SK-N-SH treated with all-trans-retinoic acid at 6 μM for 48 hours (cell line): ENCODE results near the gene L1TD1.
A peak's percentile ranks its signal among the peaks of the same experiment; 100 is the strongest.

ENCODE experiments used
- ATAC-seq: fragments of 200-7000 bp; cut with Tn5 transposase; 3 replicates; pipeline ENCODE4 v1.9.1; 2020; ENCODE audit warnings: mild to moderate bottlenecking, moderate library complexity
- BACH2 ChIP-seq: fragments of 250-450 bp; sonication (Bioruptor Pico); IDR thresholded peaks from 2 replicates; pipeline ENCODE4 v1.9.0; 2021; ENCODE audit warnings: mild to moderate bottlenecking, borderline replicate concordance
- CREB5 ChIP-seq: fragments of 250-450 bp; sonication (Bioruptor Pico); IDR thresholded peaks from 2 replicates; pipeline ENCODE4 v1.5.1; 2020; ENCODE audit warnings: low read depth, mild to moderate bottlenecking, moderate library complexity
- CSDC2 ChIP-seq: fragments of 250-450 bp; sonication (Bioruptor Pico); IDR thresholded peaks from 2 replicates; pipeline ENCODE4 v1.5.0; 2020; ENCODE audit warnings: mild to moderate bottlenecking, moderate library complexity
- ESRRG ChIP-seq: fragments of 250-450 bp; sonication (Bioruptor Pico); IDR thresholded peaks from 2 replicates; pipeline ENCODE4 v1.6.1; 2021; ENCODE audit warnings: mild to moderate bottlenecking
- OSR1 ChIP-seq: fragments of 250-450 bp; sonication (Bioruptor Pico); IDR thresholded peaks from 2 replicates; pipeline ENCODE4 v1.8.0; 2022; ENCODE audit warnings: moderate library complexity, mild to moderate bottlenecking, inconsistent platforms
- PPARA ChIP-seq: fragments of 250-450 bp; sonication (Bioruptor Pico); IDR thresholded peaks from 2 replicates; pipeline ENCODE4 v1.5.0; 2020; ENCODE audit warnings: mild to moderate bottlenecking, borderline replicate concordance
- SNAI2 ChIP-seq: fragments of 250-450 bp; sonication (Bioruptor Pico); IDR thresholded peaks from 2 replicates; pipeline ENCODE4 v1.5.0; 2020; ENCODE audit warnings: mild to moderate bottlenecking, moderate library complexity
- TCF4 ChIP-seq: fragments of 250-450 bp; sonication (Bioruptor Pico); IDR thresholded peaks from 2 replicates; pipeline ENCODE4 v1.8.0; 2021; ENCODE audit warnings: mild to moderate bottlenecking, moderate library complexity, borderline replicate concordance
- TOX ChIP-seq: fragments of 250-450 bp; sonication (Bioruptor Pico); IDR thresholded peaks from 2 replicates; pipeline ENCODE4 v1.8.0; 2021; ENCODE audit warnings: mild to moderate bottlenecking, moderate library complexity, borderline replicate concordance
- ZC3H10 ChIP-seq: fragments of 250-450 bp; sonication (Bioruptor Pico); IDR thresholded peaks from 2 replicates; pipeline ENCODE4 v1.5.1; 2021; ENCODE audit warnings: mild to moderate bottlenecking, moderate library complexity
- ZFP3 ChIP-seq: fragments of 250-450 bp; sonication (Bioruptor Pico); IDR thresholded peaks from 2 replicates; pipeline ENCODE4 v1.5.0; 2020; ENCODE audit warnings: mild to moderate bottlenecking, moderate library complexity
- ZFP30 ChIP-seq: fragments of 450-650 bp; formaldehyde crosslinking; IDR thresholded peaks from 2 replicates; pipeline ENCODE4 v1.5.0; 2022; ENCODE audit warnings: mild to moderate bottlenecking, moderate library complexity
- ZNF565 ChIP-seq: fragments of 450-650 bp; formaldehyde crosslinking; conservative IDR thresholded peaks from 2 replicates; pipeline ENCODE4 v1.5.0; 2020; ENCODE audit warnings: low read depth, mild to moderate bottlenecking, moderate library complexity
- ZNF70 ChIP-seq: fragments of 450-650 bp; formaldehyde crosslinking; IDR thresholded peaks from 2 replicates; pipeline ENCODE4 v1.5.0; 2020; ENCODE audit warnings: mild to moderate bottlenecking, moderate library complexity
- ZNF8 ChIP-seq: fragments of 450-650 bp; formaldehyde crosslinking; IDR thresholded peaks from 2 replicates; pipeline ENCODE4 v1.5.0; 2020; ENCODE audit warnings: mild to moderate bottlenecking, moderate library complexity
- TF ChIP-seq, protein P1 (sequence below): fragments of 250-450 bp; sonication (Bioruptor Pico); IDR thresholded peaks from 2 replicates; pipeline ENCODE4 v1.8.0; 2021; ENCODE audit warnings: low read depth, mild to moderate bottlenecking, moderate library complexity, borderline replicate concordance
- TF ChIP-seq, protein P2 (sequence below): fragments of 250-450 bp; sonication (Bioruptor Pico); IDR thresholded peaks from 2 replicates; pipeline ENCODE4 v1.5.1; 2021; ENCODE audit warnings: mild to moderate bottlenecking, moderate library complexity
- TF ChIP-seq, protein P3 (sequence below): fragments of 250-450 bp; sonication (Bioruptor Pico); IDR thresholded peaks from 2 replicates; pipeline ENCODE4 v1.8.0; 2020; ENCODE audit warnings: mild to moderate bottlenecking, moderate library complexity, borderline replicate concordance
- TF ChIP-seq, protein P4 (sequence below): fragments of 250-450 bp; sonication (Bioruptor Pico); IDR thresholded peaks from 2 replicates; pipeline ENCODE4 v1.5.0; 2020; ENCODE audit warnings: mild to moderate bottlenecking, moderate library complexity

L1TD1 gene

GRCh38 chr1:62175568-62176179 is 19.0 kb upstream of the L1TD1 start:
- no peak for TF ChIP-seq ZFP3 (CRISPR knock-in tag)
- TF ChIP-seq CSDC2 (CRISPR knock-in tag): no peak
- TF ChIP-seq ZC3H10 (CRISPR knock-in tag): no peak
- TF ChIP-seq, protein P1, sequence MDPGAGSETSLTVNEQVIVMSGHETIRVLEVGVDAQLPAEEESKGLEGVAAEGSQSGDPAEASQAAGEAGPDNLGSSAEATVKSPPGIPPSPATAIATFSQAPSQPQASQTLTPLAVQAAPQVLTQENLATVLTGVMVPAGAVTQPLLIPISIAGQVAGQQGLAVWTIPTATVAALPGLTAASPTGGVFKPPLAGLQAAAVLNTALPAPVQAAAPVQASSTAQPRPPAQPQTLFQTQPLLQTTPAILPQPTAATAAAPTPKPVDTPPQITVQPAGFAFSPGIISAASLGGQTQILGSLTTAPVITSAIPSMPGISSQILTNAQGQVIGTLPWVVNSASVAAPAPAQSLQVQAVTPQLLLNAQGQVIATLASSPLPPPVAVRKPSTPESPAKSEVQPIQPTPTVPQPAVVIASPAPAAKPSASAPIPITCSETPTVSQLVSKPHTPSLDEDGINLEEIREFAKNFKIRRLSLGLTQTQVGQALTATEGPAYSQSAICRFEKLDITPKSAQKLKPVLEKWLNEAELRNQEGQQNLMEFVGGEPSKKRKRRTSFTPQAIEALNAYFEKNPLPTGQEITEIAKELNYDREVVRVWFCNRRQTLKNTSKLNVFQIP (CRISPR knock-in tag): no peak
- no peak for TF ChIP-seq OSR1 (CRISPR knock-in tag)
- TF ChIP-seq, protein P2, sequence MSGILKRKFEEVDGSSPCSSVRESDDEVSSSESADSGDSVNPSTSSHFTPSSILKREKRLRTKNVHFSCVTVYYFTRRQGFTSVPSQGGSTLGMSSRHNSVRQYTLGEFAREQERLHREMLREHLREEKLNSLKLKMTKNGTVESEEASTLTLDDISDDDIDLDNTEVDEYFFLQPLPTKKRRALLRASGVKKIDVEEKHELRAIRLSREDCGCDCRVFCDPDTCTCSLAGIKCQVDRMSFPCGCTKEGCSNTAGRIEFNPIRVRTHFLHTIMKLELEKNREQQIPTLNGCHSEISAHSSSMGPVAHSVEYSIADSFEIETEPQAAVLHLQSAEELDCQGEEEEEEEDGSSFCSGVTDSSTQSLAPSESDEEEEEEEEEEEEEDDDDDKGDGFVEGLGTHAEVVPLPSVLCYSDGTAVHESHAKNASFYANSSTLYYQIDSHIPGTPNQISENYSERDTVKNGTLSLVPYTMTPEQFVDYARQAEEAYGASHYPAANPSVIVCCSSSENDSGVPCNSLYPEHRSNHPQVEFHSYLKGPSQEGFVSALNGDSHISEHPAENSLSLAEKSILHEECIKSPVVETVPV (CRISPR knock-in tag): no peak
- no peak for TF ChIP-seq PPARA (CRISPR knock-in tag)
- TF ChIP-seq CREB5 (CRISPR knock-in tag): no peak
- TF ChIP-seq, protein P3, sequence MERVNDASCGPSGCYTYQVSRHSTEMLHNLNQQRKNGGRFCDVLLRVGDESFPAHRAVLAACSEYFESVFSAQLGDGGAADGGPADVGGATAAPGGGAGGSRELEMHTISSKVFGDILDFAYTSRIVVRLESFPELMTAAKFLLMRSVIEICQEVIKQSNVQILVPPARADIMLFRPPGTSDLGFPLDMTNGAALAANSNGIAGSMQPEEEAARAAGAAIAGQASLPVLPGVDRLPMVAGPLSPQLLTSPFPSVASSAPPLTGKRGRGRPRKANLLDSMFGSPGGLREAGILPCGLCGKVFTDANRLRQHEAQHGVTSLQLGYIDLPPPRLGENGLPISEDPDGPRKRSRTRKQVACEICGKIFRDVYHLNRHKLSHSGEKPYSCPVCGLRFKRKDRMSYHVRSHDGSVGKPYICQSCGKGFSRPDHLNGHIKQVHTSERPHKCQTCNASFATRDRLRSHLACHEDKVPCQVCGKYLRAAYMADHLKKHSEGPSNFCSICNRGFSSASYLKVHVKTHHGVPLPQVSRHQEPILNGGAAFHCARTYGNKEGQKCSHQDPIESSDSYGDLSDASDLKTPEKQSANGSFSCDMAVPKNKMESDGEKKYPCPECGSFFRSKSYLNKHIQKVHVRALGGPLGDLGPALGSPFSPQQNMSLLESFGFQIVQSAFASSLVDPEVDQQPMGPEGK (CRISPR knock-in tag): no peak
- TF ChIP-seq, protein P4, sequence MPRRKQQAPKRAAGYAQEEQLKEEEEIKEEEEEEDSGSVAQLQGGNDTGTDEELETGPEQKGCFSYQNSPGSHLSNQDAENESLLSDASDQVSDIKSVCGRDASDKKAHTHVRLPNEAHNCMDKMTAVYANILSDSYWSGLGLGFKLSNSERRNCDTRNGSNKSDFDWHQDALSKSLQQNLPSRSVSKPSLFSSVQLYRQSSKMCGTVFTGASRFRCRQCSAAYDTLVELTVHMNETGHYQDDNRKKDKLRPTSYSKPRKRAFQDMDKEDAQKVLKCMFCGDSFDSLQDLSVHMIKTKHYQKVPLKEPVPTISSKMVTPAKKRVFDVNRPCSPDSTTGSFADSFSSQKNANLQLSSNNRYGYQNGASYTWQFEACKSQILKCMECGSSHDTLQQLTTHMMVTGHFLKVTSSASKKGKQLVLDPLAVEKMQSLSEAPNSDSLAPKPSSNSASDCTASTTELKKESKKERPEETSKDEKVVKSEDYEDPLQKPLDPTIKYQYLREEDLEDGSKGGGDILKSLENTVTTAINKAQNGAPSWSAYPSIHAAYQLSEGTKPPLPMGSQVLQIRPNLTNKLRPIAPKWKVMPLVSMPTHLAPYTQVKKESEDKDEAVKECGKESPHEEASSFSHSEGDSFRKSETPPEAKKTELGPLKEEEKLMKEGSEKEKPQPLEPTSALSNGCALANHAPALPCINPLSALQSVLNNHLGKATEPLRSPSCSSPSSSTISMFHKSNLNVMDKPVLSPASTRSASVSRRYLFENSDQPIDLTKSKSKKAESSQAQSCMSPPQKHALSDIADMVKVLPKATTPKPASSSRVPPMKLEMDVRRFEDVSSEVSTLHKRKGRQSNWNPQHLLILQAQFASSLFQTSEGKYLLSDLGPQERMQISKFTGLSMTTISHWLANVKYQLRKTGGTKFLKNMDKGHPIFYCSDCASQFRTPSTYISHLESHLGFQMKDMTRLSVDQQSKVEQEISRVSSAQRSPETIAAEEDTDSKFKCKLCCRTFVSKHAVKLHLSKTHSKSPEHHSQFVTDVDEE: no peak
- no peak for TF ChIP-seq TOX (CRISPR knock-in tag)
- no peak for TF ChIP-seq ESRRG
- no peak for TF ChIP-seq BACH2 (CRISPR knock-in tag)
- no peak for TF ChIP-seq SNAI2 (CRISPR knock-in tag)
- TF ChIP-seq, all 23 proteins: peak for 0
- ATAC-seq: peak; percentile 89

DNA sequence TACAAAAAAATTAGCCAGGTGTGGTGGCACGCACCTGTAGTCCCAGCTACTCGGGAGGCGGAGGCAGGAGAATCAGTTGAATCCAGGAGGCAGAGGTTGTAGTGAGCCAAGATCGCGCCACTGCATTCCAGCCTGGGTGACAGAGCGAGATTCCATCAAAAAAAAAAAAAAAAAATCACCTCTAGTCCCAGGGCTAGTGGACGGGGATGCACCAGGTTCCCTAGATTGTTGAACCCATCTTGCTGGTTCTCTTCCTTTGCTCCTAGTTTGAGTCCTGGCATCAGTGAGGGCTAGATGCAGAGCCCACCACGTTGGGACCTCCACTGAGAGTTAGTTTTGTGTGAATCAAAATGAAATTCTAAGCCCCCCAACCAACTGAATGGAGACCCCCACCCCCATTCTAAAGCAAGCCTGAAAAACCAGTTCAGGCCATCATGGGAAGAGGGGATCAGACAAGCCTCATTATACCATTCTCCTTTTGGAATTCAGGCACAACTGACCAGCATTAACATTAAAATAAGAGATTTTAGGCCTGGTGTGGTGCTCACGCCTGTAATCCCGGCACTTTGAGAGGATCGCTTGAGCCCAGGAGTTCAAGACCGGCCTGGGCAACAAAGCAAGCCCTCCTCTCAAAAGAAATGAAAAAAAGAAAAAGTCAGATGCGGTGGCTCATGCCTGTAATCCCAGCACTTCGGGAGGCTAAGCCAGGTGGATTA is 17.9 kb upstream of the L1TD1 start:
- ATAC-seq: no peak
- no peak for TF ChIP-seq ZFP30 (CRISPR knock-in tag)
- TF ChIP-seq ZNF8 (CRISPR knock-in tag): no peak

GRCh38 chr1:62177621-62178020 is 17.0 kb upstream of the L1TD1 start:
- ATAC-seq: no peak
- no peak for TF ChIP-seq ZNF70 (CRISPR knock-in tag)
- TF ChIP-seq SNAI2 (CRISPR knock-in tag): no peak
- no peak for TF ChIP-seq ZNF565 (CRISPR knock-in tag)
- TF ChIP-seq ZFP30 (CRISPR knock-in tag): no peak
- TF ChIP-seq ZC3H10 (CRISPR knock-in tag): no peak
- no peak for TF ChIP-seq OSR1 (CRISPR knock-in tag)
- TF ChIP-seq, protein P4: no peak
- TF ChIP-seq CSDC2 (CRISPR knock-in tag): no peak
- no peak for TF ChIP-seq TCF4 (CRISPR knock-in tag)
